Spinal cord (tissue), 10 donors: Measurements from ENCODE around the gene RNF25. TPM values are rescaled to one million over a fixed set of nuclear protein-coding genes. Genes with fewer than 3 reads are reported as not detected.

Source experiments
- DNase-seq, 6 donors: peaks; one replicate each; pipeline versions ENCODE4 v3.0.0 to v3.0.0-alpha.2; 2013 to 2015; ENCODE audit warnings: low spot score in 6 of 6, low read depth in 4 of 6
- H3K27ac ChIP-seq: one replicate; pipeline ENCODE4 v1.5.1; 2013; ENCODE audit warnings: low read depth, low read length, control low read depth
- H3K27me3 ChIP-seq: one replicate; pipeline ENCODE4 v1.6.1; 2013; ENCODE audit warnings: low read length; ENCODE audit not compliant: control insufficient read depth, insufficient read depth
- H3K36me3 ChIP-seq: one replicate; pipeline ENCODE4 v1.6.1; 2013; ENCODE audit warnings: low read length; ENCODE audit not compliant: control insufficient read depth, insufficient read depth
- H3K4me1 ChIP-seq: one replicate; pipeline ENCODE4 v1.6.1; 2013; ENCODE audit warnings: low read length; ENCODE audit not compliant: control insufficient read depth, insufficient read depth
- H3K4me3 ChIP-seq: one replicate; pipeline ENCODE4 v1.5.1; 2013; ENCODE audit warnings: low read depth, low read length, control low read depth
- H3K9me3 ChIP-seq: one replicate; pipeline ENCODE4 v1.6.1; 2013; ENCODE audit warnings: low read length; ENCODE audit not compliant: control insufficient read depth, insufficient read depth
- WGBS: methylation state at CpG from one replicate; pipeline ENCODE4 v1.1.5; 2013; ENCODE audit warnings: missing lambda C conversion rate; ENCODE audit not compliant: insufficient coverage; 5-methylcytosine and 5-hydroxymethylcytosine counted together
- polyA plus RNA-seq, 2 donors: library from polyadenylated mRNA; unstranded; fragments of 120-200 nt; gene quantifications; one replicate each; pipeline ENCODE4 v1.2.1, GENCODE V29; 2013; ENCODE audit not compliant: insufficient read length in 2 of 2
- total RNA-seq, 2 donors: library from RNA; depleted of rRNA in 1 of 2; stranded (reverse); fragments of 120-200 nt in 1 of 2; fragments of >200 nt in 1 of 2; gene quantifications; one replicate each; pipeline versions ENCODE4 v1.2.3 to v1.2.4, GENCODE V29; 2013 to 2014
- donor health status: healthy.

Gene RNF25
- total and polyA plus RNA-seq, 4 donors: 28.3 to 61.5 (median 49.7) TPM

DNA sequence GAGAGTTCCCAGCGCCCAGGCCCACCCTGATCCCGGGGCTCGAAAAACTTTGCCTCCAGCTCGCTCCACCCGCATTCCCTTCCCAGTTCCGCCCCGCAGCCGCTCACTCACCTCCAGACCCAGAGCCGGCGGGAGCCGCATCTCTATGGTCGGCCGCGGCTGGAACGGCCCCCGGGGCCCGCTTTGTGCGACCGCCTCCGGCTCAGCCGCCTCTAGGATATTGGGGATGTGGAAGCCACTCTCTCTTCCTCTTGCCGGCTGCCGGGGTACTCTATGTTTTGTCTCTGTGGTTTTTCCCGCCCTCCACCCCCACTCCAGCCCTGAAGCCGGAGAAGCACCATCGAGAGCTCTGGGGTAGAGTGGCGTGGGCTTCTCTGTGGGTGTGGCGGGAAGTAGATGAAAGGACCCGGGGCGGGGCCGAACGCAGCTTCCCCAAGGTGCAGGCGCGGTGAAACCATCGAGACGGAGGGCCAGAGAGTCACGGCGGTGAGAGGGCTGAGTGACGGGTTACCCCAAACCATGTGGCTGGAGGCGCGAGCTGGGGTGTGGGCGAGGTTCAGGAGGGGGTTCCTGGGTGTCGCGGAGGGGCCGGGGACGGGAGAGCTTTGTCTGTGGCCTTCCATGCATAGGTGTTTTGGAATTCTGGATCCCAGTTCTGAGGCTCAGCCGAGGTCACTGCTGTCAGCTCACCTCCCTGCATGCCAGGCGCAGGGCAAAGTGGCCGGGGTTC lies 12.4 kb downstream of the RNF25 start, which contains the start of the genes BCS1L and ZNF142:
Gene BCS1L (plus strand): TSS at position 426 of the 730 bp plus-strand sequence. CDS start 1,305 bp downstream, outside the sequence.
Gene ZNF142 (minus strand): TSS at position 366 of the 730 bp plus-strand sequence. CDS start 3,194 bp downstream, outside the sequence.
- H3K36me3 ChIP-seq: peaks cover 64% of the 10 kb centered on the region

DNA sequence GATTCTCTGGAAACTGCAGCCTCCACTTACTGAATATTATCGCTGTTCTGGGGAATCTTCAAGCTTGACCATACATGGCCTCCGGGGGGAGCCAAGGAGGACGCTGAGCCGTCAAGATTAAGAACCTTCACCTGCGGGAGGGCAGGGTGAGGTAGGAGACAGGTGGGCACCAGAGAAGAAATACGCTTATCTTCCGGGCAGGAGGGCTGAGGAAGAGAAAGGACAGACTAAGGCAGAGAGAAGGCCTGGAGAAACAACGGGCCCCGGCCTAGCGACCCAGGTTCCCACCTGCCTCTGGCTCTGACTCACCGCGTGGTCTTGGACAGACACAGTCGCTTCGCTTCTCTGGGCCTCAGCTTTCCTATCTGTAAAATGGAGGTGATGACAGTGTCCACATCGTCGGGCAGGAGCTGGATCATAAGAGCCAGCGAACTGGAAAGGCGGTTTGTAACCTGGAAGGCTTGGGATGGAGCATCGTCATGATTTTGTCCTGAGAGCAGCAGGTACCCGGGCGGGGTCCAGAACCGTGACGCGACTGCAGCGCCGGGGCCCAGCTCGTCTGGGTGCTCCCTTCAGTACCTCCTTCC lies 13.0 kb downstream of the RNF25 start:
- H3K4me1 ChIP-seq: peaks cover 11% of the 10 kb centered on the region
- peaks cover 58% of the 10 kb centered on the region for H3K36me3 ChIP-seq
- H3K27ac ChIP-seq: peak overlapping the region; percentile 36
- peak overlapping the region; percentile 69 for H3K4me3 ChIP-seq
- peak in 2 of 6 donors; percentile 30 to 54 for DNase-seq
- H3K27me3 ChIP-seq: no peaks in the 10 kb centered on the region
- WGBS: 1% methylated on average over 27 of the region's 27 CpGs
- H3K9me3 ChIP-seq: no peaks in the 10 kb centered on the region

More for the DNA sequence above, 12.4 kb downstream of the RNF25 start, which contains the start of the genes BCS1L and ZNF142:
- H3K4me1 ChIP-seq: peaks cover 11% of the 10 kb centered on the region
- 0% methylated on average over 39 of the region's 49 CpGs for WGBS
- H3K9me3 ChIP-seq: no peaks in the 10 kb centered on the region
- DNase-seq: peak; percentile 77 to 98 (median 87)
- H3K4me3 ChIP-seq: peak within 1 kb of the TSS; percentile 69
- peak within 1 kb of the TSS; percentile 36 for H3K27ac ChIP-seq
- H3K27me3 ChIP-seq: no peaks in the 10 kb centered on the region

DNA sequence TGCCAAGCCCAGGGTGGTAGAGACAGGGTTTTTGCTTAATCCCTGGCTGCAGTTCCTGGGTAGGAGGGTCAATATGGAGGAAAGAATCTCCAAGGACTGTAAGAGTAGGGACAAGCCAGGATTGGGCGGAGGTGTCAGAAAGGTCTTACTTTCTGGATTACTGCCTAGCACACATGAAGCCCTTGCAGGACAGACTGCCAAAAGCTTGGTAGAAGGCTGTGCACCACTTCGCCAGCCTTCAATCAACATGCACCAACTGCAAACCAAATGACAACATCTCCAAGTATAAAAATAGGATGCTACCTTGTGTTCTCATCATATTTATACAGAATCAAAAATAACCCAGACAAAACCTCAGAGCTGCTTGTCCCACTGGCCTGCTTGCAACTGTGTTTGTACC lies 16.1 kb downstream of the RNF25 start:
- Histone ChIP-seq H3K4me3 (no peak overlapping the region), H3K36me3 (peaks cover 49% of the 10 kb centered on the region), H3K27me3 (no peaks in the 10 kb centered on the region), H3K4me1 (peaks cover 11% of the 10 kb centered on the region), H3K27ac (no peak overlapping the region), H3K9me3 (no peaks in the 10 kb centered on the region)
- no peak for DNase-seq
- WGBS: 89% methylated on average over 2 of the region's 2 CpGs

DNA sequence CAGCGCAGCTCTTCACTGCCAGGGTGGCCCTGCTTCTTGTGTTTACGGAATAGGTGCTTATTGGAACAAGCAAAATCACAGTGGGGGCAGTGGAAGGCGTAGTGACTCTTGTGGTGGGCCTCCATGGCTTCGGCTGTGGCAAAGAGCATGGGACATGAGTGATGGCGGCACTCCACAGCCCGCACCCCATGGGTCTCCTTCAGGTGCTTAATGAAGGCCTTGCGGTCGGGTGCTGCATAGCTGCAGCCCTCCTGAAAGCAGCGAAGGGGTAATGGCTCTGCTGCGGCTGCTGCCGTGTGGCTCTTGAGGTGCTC lies 23.1 kb downstream of the RNF25 start:
- no peaks in the 10 kb centered on the region for H3K4me1 ChIP-seq
- DNase-seq: no peak
- H3K4me3 ChIP-seq: no peak overlapping the region
- peaks cover 72% of the 10 kb centered on the region for H3K36me3 ChIP-seq
- H3K9me3 ChIP-seq: no peaks in the 10 kb centered on the region
- H3K27me3 ChIP-seq: no peaks in the 10 kb centered on the region
- H3K27ac ChIP-seq: no peak overlapping the region
- 92% methylated on average over 11 of the region's 11 CpGs for WGBS

DNA sequence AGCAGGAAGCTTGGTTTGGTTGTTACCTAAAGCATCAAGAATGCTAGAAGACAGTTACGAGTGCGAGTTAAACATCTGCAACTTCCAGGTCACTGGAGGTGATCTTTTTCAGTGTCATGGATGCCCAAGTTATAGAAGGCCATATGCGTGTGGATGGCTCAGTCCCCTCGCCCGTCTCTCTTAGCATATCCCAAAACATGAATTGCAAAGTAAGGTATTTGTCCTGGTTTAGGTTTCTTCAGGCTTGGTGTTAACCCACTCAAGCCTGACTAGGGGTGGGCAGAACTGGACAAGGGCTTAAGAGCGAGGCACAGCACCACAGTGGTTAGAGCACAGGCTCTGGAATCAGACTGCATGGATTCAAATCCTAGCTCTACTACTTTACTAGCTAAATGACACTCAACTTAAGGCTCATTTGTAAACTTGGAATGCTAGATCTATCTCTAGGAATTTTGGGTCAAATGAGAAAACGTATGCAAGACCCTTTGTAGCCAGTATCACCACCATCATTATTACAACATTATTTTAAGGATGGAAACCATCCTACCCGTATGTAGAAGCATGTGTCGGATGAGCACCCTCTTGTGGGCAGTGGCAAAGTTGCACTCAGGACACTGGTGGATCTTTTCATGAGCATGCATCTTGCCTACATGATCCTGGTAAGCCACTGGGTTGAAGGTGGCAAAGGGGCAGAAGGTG lies 23.6 kb downstream of the RNF25 start:
- H3K4me1 ChIP-seq: no peaks in the 10 kb centered on the region
- peak in 2 of 6 donors; percentile 63 to 70 for DNase-seq
- H3K4me3 ChIP-seq: no peak overlapping the region
- no peaks in the 10 kb centered on the region for H3K27me3 ChIP-seq
- no peak overlapping the region for H3K27ac ChIP-seq
- WGBS: 62% methylated on average over 4 of the region's 9 CpGs
- H3K36me3 ChIP-seq: peaks cover 75% of the 10 kb centered on the region
- no peaks in the 10 kb centered on the region for H3K9me3 ChIP-seq

DNA sequence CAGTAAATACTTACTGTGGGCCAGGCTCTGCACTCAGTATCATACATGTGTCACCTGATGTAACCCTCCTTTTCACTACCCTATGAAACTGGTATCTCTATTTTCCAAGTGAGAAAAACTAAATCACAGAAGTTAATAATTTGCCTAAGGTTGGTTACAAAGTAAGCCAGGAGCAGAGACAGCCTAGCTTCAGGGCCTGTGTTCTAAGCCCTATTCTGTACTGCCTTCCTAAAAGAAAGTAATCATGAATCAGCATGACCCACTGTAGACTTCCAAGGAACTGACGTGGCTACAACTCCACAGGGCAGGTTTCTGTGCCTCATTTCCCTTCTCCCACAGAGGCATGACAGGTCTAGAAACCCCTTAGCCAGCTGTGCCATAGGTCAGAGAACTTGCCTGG lies 26.7 kb downstream of the RNF25 start:
- Histone ChIP-seq H3K27ac (no peak overlapping the region), H3K4me1 (no peaks in the 10 kb centered on the region), H3K36me3 (peaks cover 82% of the 10 kb centered on the region), H3K27me3 (no peaks in the 10 kb centered on the region), H3K4me3 (no peak overlapping the region), H3K9me3 (no peaks in the 10 kb centered on the region)
- WGBS: 100% methylated on average over 1 of the region's 1 CpG
- DNase-seq: no peak

DNA sequence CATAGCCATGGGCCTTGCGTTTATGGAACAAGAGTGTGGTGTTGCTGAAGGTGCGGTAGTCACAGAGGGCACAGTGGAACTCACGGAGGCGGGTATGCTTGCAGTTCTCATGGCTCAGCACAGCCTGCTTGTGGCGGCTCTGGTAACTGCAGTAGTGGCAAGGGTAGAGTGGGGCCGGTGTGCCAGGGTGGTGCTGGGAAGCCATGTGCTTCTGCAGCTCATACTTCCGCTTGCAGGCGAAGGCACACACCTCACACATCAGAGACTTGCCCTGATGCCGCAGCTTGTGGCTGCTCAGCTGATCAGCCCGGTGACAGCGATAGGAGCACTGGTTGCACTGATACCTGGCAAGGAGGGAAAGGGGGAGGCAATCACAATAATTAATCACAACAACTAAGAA lies 27.1 kb downstream of the RNF25 start:
- Histone ChIP-seq H3K9me3 (no peaks in the 10 kb centered on the region), H3K4me3 (no peak overlapping the region), H3K36me3 (peaks cover 84% of the 10 kb centered on the region), H3K27ac (no peak overlapping the region), H3K4me1 (no peaks in the 10 kb centered on the region), H3K27me3 (no peaks in the 10 kb centered on the region)
- no peak for DNase-seq
- 96% methylated on average over 5 of the region's 11 CpGs for WGBS

DNA sequence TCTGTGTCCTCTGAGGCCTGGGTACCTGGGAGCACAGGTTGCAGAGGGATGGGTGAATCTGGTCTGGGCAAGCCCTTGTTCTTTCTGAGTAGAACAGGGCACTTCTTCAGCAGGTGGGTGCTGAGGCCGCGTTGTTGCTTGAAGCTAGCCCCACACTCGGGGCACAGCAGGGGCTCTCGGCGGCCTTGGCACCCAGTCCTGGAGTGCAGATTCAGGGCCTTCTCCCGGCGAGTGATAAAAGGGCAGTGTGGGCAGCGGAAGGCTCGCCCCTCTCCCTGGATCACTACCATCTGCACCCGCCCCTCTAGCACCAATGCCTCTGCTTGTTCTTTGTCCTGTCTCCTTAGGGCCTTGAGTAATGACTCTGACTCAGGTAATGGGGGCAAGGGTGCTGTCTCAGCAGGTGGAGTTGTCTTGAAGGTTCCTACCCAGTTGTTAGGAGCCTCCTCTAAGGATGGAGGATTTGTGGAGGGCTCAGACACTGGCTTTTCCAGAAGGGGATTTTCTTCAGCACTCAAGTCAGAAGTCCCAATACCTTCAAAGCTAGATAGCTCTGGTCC lies 28.0 kb downstream of the RNF25 start:
- no peak for DNase-seq
- Histone ChIP-seq H3K27me3 (no peaks in the 10 kb centered on the region), H3K27ac (no peak overlapping the region), H3K4me3 (no peak overlapping the region), H3K36me3 (peaks cover 84% of the 10 kb centered on the region), H3K9me3 (no peaks in the 10 kb centered on the region), H3K4me1 (no peaks in the 10 kb centered on the region)
- 92% methylated on average over 7 of the region's 10 CpGs for WGBS

DNA sequence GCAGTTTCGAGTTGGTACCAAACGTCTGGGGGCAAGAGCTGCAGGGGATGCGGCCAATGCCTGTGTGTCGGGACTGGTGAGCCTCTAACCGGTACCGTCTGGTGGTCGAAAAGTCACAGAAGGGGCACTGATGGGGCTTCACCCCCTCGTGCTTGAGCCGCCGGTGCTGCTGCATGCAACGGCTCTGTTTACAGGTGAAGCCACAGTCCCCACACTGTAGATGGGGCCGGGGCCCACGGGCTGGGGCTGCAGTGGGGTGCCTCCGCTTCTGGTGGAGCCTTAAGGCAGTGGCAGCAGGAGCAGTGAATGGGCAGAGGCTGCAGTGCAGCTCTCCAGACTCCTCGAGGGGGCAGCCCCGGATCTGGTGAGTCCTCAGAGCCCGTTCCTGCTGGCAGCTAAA lies 29.0 kb downstream of the RNF25 start:
- Histone ChIP-seq H3K27me3 (no peaks in the 10 kb centered on the region), H3K36me3 (peaks cover 88% of the 10 kb centered on the region), H3K4me3 (no peak overlapping the region), H3K27ac (no peak overlapping the region), H3K9me3 (no peaks in the 10 kb centered on the region), H3K4me1 (no peaks in the 10 kb centered on the region)
- 94% methylated on average over 17 of the region's 17 CpGs for WGBS
- DNase-seq: no peak
